ENCODE measurements around the gene SEL1L. TPM values are rescaled to one million over a fixed set of nuclear protein-coding genes. Genes with fewer than 3 reads are reported as not detected.
"Not testable (repeated sequence)": the region's sequence is repeated elsewhere in the genome, so short reads cannot be mapped to it uniquely, and the experiment has no call there.

The SEL1L gene
- polyA plus RNA-seq (ENCODE audit: insufficient read length in 4 of 4), result 10 to 100 TPM; 60.6 to 96.0 (median 76.5) TPM

GRCh38 chr14:81533536-81534343 is at the start of gene SEL1L:
TSS of gene SEL1L (minus strand) at chr14:81533853. CDS start at chr14:81533744, 109 bp downstream.
- DNase-seq (ENCODE audit: low read depth in 4 of 4, low spot score in 3 of 4), result peak; percentile 97 to 100 (median 99)

GRCh38 chr14:81582420-81582819 is 48.8 kb upstream of the SEL1L start:
- DNase-seq (ENCODE audit: low read depth in 4 of 4, low spot score in 3 of 4), result no peak

GRCh38 chr14:81579115-81579514 is 45.5 kb upstream of the SEL1L start:
- no peak for DNase-seq (ENCODE audit: low read depth in 4 of 4, low spot score in 3 of 4)

- DNase-seq (ENCODE audit: low read depth in 4 of 4, low spot score in 3 of 4), result no peak
Measured at GRCh38 chr14:81571437-81571836, 37.8 kb upstream of the SEL1L start.

- DNase-seq (ENCODE audit: low read depth in 4 of 4, low spot score in 3 of 4), result no peak
Measured at GRCh38 chr14:81567302-81567701, 33.6 kb upstream of the SEL1L start.

- peak in 3 of 4 donors; percentile 7 to 14 (median 12) for DNase-seq (ENCODE audit: low read depth in 4 of 4, low spot score in 3 of 4)
Measured at GRCh38 chr14:81565441-81566290, 32.0 kb upstream of the SEL1L start.

- no peak for DNase-seq (ENCODE audit: low read depth in 4 of 4, low spot score in 3 of 4)
Measured at GRCh38 chr14:81562818-81563217, 29.2 kb upstream of the SEL1L start.

GRCh38 chr14:81561084-81561775 is 27.6 kb upstream of the SEL1L start:
- DNase-seq (ENCODE audit: low read depth in 4 of 4, low spot score in 3 of 4), result no peak

- no peak for DNase-seq (ENCODE audit: low read depth in 4 of 4, low spot score in 3 of 4)
Measured at GRCh38 chr14:81559385-81559784, 25.7 kb upstream of the SEL1L start.

GRCh38 chr14:81557146-81557545 is 23.5 kb upstream of the SEL1L start:
- no peak for DNase-seq (ENCODE audit: low read depth in 4 of 4, low spot score in 3 of 4)

GRCh38 chr14:81555684-81556083 is 22.0 kb upstream of the SEL1L start:
- no peak for DNase-seq (ENCODE audit: low read depth in 4 of 4, low spot score in 3 of 4)

- DNase-seq (ENCODE audit: low read depth in 4 of 4, low spot score in 3 of 4), result no peak
Measured at GRCh38 chr14:81555051-81555450, 21.4 kb upstream of the SEL1L start.

GRCh38 chr14:81551471-81551870 is 17.8 kb upstream of the SEL1L start:
- no peak for DNase-seq (ENCODE audit: low read depth in 4 of 4, low spot score in 3 of 4)

GRCh38 chr14:81550001-81550637 is 16.5 kb upstream of the SEL1L start:
- no peak for DNase-seq (ENCODE audit: low read depth in 4 of 4, low spot score in 3 of 4)

- not testable (repeated sequence) for DNase-seq (ENCODE audit: low read depth in 4 of 4, low spot score in 3 of 4)
Measured at GRCh38 chr14:81541206-81541605, 7.6 kb upstream of the SEL1L start.

GRCh38 chr14:81537193-81537592 is 3.5 kb upstream of the SEL1L start:
- no peak for DNase-seq (ENCODE audit: low read depth in 4 of 4, low spot score in 3 of 4)

- no peak for DNase-seq (ENCODE audit: low read depth in 4 of 4, low spot score in 3 of 4)
Measured at GRCh38 chr14:81536241-81536771, 2.7 kb upstream of the SEL1L start.

GRCh38 chr14:81535396-81536164 is 1.9 kb upstream of the SEL1L start:
- DNase-seq (ENCODE audit: low read depth in 4 of 4, low spot score in 3 of 4), result no peak

- DNase-seq (ENCODE audit: low read depth in 4 of 4, low spot score in 3 of 4), result no peak
Measured at GRCh38 chr14:81534510-81535074, 939 bp upstream of the SEL1L start.

Measured in left renal pelvis (tissue), 4 donors.